ENCODE data around the gene SIGMAR1. TPM values are rescaled to one million over a fixed set of nuclear protein-coding genes. Genes with fewer than 3 reads are reported as not detected.

Gene SIGMAR1
- total RNA-seq, result 64.6 and 84.9 TPM in 2 replicates

DNA sequence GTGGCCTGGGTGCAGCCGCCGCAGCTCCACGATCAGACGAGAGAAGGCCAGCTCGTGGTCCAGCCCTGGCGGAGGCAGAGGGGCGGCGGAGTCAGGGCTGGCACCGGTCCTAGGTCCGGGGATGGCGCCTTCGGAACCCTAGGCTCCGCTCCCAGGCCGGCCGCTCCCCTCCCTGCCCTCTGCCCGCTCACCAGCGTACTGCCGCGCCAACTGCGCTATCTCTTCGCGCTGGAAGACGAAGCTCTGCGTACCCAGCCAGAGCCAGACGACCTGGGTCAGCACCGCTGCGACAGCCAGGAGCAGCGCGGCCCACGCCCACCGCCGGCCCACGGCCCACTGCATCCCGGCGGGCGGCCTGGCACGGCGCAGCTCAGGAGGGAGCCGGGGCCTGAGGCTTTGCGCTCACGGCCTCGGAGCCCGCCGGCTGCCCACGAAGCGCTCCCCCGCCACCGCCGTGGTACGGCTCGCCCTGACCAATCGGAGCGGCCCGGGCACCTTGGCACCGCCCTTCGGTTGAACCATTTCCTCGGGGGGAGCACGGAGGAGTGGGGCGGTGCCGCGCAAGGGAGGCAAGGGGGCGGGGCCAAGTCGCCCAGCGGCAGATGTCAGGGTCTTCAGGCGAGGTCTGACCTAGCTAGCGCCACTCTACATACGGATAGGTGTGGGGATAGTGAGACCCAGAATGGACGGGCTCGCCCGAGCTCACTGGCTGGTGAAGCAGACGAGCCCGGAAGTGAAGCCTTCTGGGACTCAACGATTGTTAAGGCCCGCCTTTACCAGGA is at the start of gene SIGMAR1:
Gene SIGMAR1, minus strand, starts transcription at position 432 of the 782 bp plus-strand sequence. Its CDS starts 90 bp downstream, at position 342.

DNA sequence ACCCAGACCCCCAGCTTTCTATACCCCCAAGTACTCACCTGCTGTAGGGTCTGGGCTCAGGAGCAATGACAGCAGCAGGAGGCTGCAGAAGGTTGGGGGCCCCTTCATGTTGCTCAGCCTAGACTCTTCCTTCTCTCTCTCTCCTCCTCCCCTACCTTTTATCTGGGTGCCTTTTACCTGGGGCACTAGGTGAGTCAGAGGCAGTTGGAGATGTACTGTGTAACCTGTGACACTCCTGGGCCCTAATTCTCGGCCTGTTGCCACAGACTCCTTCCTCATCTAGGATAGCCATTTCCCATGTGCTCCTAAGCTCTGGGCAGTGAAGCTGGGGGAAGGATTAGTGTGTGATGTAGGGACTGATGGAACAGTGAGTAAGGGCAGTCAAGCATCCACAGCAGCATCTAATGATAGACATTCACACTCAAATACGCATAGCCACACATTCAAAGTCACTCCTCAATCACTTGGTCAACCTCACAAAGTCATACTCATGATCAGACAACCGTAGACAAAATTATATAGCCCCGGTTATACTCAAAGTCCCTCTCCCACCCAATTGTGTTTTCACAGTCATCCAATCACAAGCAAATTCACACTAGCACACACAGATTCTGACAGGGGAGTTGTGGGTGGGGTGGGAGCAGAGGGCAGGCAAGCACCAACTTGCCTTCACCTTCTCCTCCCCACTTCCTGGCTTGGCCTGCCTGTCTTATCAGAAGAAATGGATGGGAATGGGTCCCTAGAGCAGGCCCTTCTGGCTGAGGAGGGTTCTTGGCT is 25.1 kb upstream of the SIGMAR1 start, which contains the start of gene CCL27:
Gene CCL27, minus strand, starts transcription at position 132 of the 777 bp plus-strand sequence. Its CDS starts 24 bp downstream, at position 108.

DNA sequence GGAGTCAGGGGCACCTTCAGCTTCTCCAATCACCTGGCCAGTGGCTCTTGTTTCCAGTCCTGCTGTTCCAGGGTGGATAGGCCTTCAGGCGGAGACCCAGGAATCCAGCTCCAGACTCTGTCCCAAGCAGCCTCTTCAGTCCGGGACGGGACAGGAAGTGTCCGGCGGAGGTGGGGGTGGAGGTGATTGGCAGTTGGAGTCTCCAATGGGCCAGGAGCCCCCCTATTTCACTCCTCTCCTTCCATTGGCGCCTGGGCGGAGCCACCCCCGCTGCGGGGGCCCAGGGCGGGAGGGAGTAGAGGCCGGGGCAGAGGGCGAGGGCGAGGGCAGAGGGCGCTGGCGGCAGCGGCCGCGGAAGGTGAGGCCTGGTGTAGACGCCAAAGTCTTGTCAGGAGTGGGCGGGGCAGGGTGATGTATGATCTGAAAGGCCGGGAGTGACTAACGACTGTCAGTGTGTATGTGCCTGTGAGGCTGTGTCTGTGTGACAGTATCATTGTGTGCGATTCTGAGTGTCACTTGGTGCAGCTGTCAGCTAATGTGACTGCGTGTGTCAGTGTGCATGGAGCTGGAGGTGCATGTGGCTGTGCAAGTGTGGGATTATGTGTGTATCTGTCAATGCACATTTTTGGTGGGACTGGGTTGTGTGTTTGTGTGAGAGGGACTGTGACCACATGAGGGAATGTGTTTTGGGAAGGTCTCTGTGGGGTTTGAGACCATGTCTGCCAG is 14.5 kb upstream of the SIGMAR1 start, which contains the start of gene IL11RA:
Gene IL11RA, plus strand, starts transcription at position 310 of the 726 bp plus-strand sequence. CDS start 3,033 bp downstream, outside the sequence.

DNA sequence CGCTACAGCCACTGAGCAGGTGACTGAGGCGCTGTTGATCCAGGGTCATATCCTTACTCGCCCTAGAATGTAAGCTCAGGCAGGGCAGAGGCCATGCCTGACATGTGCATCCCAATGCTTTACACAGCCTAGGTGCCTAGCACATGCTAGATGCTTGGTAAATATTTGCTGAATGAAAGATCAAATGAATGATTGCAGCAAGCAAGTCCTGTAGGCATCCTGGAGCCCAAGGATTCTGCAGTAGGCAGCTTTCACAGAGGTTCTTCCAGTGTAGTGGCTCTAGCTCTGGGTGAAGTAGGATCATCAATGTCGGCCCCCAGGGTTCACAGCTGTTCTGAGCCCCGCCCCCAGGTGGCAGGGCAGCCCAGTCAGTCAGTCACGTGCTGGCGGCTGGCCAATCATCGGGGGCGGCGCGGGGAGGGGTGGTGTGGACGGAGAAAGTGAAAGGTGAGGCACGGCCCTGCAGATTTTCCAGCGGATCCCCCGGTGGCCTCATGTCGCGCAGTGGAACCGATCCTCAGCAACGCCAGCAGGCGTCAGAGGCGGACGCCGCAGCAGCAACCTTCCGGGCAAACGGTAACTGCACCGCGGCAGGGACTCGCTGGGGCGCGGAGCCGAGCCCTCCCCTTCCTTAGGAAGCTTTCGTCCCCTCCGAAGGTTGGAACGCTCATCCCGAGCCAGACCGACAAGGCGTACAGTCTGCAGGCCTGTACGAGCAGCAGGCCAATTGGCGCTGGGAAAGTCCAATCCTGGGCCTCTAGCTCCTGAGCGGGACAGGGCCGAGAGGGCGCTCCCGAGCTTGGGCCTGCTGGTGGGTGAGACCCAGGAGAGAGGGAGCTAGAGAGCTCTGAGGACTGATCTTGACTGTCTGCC is 8.9 kb upstream of the SIGMAR1 start, which contains the start of gene GALT:
Gene GALT, plus strand, starts transcription at position 465 of the 873 bp plus-strand sequence. Its CDS starts 30 bp downstream, at position 495.

DNA sequence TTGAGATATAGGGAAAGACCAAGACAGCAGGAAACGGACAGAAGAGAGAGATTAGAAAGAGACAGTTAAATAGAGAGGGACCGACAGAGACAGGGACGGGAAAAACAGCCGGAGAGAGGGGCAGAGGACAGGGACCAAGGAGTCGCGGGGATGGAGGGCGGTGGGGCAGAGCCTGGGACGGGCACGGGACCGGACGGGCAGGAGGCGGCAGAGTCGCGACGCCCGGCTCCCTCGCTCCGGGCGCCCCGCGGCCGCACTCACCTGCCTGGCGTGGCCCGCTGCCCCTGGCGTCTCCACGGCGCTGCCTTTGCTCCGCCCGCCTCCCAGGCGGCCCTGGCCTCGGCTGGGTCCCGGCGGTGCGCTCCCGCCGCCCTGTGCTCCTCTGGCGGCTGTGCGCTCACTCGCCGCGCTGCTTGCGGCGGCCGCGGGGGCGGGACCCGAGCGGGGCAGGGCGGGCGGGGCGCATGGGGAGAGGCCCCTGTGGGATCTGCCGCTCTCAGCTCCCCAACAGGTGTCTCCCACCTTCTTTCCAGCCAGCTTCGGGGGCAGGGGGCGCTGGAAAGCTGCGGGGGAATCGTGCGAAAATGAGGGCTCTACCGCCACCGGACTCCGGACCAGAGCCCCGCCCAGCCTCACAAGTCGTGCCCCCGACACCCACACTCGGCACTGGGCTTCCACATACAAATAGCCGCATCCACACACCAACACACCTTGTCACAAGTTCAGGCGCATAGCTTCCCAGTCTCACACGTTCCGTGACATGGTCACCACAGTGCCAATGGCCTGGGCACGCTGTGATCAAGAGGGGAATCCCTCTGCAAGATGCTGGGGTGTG is 8.7 kb downstream of the SIGMAR1 start, which contains the start of gene ARID3C:
Gene ARID3C, minus strand, starts transcription at position 411 of the 835 bp plus-strand sequence. CDS start 1,052 bp downstream, outside the sequence.

DNA sequence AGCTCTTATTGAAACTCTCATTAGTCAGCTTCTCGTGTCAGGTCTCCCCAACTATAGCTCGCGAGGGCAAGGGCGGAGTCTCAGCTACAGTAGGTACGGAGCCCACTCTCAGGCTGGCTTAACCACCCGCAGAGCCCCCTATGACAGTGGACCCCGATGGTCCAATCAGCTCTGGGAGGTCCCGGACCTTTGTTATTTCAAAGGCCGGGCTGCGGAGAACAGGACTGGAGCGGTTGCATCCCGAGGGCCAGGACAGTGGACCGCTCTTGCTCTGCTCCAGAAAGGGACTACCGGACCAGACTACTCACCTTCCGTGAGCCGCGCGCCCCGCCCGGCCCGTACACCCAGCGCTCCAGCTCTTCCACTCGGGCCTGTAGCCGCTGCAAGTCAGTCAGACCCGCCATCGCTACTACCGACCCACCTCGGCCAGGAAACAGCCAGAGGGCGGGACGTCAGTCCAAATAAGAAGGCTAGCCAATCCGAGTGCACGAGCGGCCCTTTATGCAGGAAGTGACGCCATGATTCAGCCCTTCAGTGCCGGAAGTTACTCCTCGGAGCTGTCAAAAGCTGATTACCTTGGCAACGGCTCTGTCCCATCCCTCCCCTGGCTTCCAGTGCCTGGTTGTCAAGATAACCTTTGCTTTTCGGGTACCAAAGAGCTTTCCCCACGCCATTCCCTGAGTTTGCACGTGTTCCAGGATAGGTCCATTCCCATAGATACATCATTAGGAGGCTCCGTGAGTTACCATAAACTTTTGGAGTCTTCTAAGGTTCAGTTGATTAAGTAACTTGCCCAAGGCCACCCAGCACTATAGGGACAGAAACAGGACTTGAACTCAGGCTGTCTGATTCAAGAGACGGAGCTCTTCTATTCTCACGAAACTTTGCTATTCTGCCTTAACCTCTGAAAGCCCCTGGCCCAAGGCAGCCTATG is 17.3 kb downstream of the SIGMAR1 start, which contains the start of gene DCTN3:
Gene DCTN3, minus strand, starts transcription at position 435 of the 934 bp plus-strand sequence. Its CDS starts 31 bp downstream, at position 404.

DNA sequence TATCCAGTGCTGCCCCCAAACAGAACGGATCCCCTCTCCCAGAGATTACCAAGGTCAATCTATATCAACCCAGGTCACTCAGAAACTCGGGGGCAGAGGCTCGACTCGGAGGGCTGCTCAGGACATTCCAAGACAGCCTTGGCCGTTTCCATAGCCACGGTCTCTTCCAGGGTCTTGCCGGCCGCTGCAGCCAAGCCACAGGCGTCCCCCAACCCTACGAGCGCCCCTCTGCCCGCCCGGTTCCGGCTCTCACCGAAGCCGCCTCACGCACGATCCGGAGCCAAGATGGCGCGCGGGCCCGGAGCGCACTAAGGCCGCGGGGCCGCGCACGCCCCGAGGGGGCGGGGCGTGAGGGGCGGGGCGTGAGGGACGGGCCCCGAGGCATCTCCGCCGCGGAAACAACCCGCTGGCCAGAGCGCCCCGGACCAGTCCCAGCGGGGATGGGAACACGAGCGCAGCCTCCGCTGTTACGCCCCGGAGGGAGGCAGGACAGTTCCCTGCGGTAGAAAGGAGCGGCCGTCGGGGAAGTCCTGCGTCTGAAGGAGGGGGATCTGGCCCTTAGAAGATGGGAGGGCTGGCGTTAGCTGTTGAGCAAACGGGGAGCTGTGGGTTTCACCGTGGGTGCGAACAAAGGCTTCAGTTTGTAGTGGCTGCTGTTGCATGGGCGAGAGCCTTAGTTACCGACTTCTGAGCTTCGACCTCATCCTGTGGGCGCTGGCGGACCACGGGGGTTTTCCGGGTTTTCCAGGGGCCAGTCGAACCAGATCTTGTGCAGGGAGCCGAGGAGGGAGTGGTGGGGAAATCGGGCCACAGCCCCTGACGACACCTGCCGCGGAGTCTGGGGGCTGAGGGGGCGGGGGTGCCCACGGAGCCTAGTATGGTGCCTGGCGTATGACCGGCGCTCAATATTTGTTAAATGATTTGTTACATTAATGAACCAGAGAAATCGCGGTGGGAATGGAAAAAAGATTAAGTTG is 25.5 kb downstream of the SIGMAR1 start, which contains the start of gene RPP25L:
Gene RPP25L, minus strand, starts transcription at position 287 of the 977 bp plus-strand sequence. CDS start 801 bp downstream, outside the sequence.

DNA sequence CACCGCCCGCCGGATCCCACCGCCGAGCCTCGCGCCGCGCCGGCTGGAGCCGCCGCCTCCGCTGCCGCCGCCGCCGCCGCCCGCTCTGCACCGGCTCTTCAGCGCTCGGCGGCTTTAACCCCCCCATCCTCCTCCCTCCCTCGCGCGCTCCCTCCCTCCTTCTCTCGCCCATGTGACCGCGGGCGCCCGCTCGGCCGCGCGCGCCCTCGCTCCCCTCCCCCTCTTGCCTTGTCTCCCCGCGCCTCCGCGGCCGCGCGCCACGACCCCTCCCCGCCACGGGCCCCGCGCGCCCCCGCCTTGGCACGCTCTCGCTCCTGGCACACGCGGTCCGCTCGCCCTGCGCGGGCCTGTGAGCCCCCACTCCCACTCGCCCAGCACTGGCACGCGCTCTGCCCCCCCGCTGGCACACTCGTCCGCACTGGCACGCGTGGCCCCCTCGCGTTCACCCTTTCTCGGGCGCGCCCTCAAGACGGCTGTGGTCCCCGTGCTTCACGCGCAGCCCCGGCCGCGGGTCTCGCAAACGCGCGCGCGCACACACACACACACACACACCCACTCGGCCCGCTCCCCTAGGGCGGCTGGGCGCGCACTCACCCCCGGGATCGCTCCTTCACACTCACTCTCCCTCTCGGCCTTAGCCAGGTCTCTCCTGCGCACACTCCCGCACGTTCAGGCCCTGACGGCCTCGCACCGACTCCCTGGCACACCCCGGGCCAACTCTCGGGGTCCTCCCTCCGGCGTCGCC is 47.8 kb downstream of the SIGMAR1 start, which contains the start of gene CNTFR:
Gene CNTFR, minus strand, starts transcription at position 89 of the 745 bp plus-strand sequence. CDS start 20,743 bp downstream, outside the sequence.

Other genes with a start within 250 kb of the SIGMAR1 start
- 4.4 and 10.0 TPM in 2 replicates for gene FAM219A, start 179.2 kb downstream of the SIGMAR1 start, total RNA-seq
- gene DNAI1, start 179.0 kb downstream of the SIGMAR1 start, total RNA-seq, result not detected in 2 replicates
- not detected in 2 replicates for gene ENHO, start 114.8 kb downstream of the SIGMAR1 start, total RNA-seq
- gene CNTFR, start 48.1 kb downstream of the SIGMAR1 start, total RNA-seq, result not detected in 2 replicates
- gene RPP25L, start 25.7 kb downstream of the SIGMAR1 start, total RNA-seq, result 18.0 and 56.4 TPM in 2 replicates
- gene DCTN3, start 17.3 kb downstream of the SIGMAR1 start, total RNA-seq, result 56.2 and 57.4 TPM in 2 replicates
- gene ARID3C, start 8.7 kb downstream of the SIGMAR1 start, total RNA-seq, result 0.34 and 0.50 TPM in 2 replicates
- gene GALT, start 8.9 kb upstream of the SIGMAR1 start, total RNA-seq, result 12.3 and 25.3 TPM in 2 replicates
- gene IL11RA, start 14.4 kb upstream of the SIGMAR1 start, total RNA-seq, result 0.68 and 2.3 TPM in 2 replicates
- gene CCL27, start 24.9 kb upstream of the SIGMAR1 start, total RNA-seq, result 0.21 and 0.34 TPM in 2 replicates
- gene CCL19, start 53.5 kb upstream of the SIGMAR1 start, total RNA-seq, result not detected in 2 replicates
- not detected in 2 replicates for gene CCL21, start 72.3 kb upstream of the SIGMAR1 start, total RNA-seq